HG02642 (cell line): ENCODE results near the gene OR2H1.

ENCODE experiments used
- ATAC-seq: cut with Tn5 transposase; IDR thresholded peaks from one replicate; pipeline ENCODE4 v1.9.1; 2021; ENCODE audit warnings: mild to moderate bottlenecking; ENCODE audit not compliant: unreplicated experiment, poor library complexity

Gene OR2H1

DNA sequence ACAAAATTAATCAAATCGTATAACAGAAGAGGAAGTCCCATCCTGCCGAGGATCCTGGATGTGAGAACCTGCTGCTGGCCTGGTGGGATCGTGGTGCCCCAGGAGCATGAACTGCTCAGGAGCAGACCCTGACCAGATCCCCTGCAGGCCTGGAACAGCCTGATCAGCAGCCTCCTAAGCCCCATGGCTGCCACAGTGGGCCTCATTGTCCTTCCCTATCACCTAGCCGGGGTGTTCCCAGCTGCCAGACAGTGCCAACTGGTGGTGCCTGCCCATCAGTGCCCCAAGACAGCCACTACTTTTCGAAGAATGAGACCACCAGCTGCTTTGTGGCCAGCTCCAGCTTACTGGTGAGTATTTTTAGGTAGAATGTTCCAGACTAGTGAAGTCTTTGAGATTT lies 50.4 kb downstream of the OR2H1 start:
- no peak for ATAC-seq

DNA sequence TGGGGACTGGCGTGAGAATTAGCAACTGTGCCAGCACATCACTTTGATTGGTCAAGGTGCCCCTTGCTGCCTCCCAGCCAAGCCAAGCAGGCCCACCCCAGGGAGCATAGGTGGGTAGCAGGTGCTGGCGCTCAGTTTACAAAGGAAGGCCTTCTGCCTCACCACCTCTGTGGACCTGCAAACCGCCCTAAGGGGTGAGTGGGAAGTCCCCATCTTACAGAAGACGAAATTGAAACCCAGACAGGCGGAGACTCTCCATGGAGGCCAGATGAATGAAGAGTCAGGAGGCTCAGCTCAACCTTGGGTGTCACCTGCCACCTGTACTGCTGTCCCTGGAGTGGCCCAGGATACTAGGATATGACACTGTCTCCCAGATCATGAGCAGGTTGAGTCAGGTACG lies 52.3 kb downstream of the OR2H1 start:
- ATAC-seq, result peak; percentile 66

GRCh38 chr6:29509711-29510110 lies 52.8 kb downstream of the OR2H1 start:
- no peak for ATAC-seq

DNA sequence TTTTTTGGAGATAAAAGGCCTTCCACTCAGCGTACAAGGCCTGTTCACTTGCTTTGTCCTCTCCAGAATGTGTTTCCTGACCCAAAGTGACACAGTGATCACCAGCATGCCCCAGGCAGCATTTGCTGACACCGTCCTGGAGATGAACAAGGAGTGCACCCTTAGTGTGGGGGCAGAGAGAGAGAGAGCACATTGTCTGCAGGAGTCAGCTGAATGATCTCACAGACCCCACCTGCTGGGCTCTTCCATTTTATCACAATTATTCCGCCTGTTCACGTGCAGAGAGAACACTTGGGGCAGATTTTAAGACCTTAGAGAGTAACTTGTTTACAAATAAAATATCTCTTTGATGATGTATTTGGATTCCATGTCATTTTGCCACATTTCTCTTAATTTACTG lies 53.2 kb downstream of the OR2H1 start:
- no peak for ATAC-seq

DNA sequence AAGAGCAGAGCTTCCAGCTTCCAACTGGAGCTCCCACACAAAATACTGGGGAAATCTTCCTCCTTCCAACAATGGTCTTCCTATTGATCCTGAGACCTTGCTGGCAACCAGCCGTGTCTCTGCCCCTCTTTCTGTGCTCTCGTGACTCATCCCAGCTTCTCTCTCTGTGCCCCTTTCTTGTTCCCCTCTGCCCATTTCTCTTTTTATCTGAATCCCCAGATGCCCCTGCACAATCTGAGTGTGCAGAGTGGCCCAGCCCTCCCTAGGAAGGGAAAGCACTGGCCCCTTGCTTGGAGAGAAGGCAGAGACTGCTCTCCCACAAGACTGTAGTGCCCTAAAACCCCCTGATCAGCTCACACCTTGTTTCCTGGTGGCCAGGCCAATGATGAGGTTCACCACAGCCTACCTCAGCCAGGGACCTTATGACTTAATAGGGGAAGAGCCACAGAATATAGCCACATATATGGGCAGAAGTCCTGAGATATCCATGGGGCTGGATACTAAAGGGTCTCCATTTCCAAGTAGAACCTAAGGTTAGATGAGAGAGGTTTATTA lies 53.9 kb downstream of the OR2H1 start:
- no peak for ATAC-seq
